ENCODE data around the gene MUC21.

DNA sequence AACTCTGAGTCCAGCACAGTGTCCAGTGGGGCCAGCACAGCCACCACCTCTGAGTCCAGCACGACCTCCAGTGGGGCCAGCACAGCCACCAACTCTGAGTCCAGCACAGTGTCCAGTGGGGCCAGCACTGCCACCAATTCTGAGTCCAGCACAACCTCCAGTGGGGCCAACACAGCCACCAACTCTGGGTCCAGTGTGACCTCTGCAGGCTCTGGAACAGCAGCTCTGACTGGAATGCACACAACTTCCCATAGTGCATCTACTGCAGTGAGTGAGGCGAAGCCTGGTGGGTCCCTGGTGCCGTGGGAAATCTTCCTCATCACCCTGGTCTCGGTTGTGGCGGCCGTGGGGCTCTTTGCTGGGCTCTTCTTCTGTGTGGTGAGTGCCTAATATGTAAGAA, 3.8 kb downstream of the MUC21 start:
- TF ChIP-seq NANOG (IDR thresholded peaks at IDR 0.05; ENCODE audit: insufficient read depth, low read depth, low read length, poor library complexity, severe bottlenecking), result no peak
- no peak for TF ChIP-seq RAD21 (IDR thresholded peaks at IDR 0.05 in 1 of 2, conservative IDR thresholded peaks at IDR 0.05 in 1 of 2; ENCODE audit: low read depth in 2 of 2, low read length in 2 of 2)
- TF ChIP-seq POLR2AphosphoS5 (IDR thresholded peaks at IDR 0.05; ENCODE audit: low read depth, low read length), result no peak
- TF ChIP-seq, protein P1, sequence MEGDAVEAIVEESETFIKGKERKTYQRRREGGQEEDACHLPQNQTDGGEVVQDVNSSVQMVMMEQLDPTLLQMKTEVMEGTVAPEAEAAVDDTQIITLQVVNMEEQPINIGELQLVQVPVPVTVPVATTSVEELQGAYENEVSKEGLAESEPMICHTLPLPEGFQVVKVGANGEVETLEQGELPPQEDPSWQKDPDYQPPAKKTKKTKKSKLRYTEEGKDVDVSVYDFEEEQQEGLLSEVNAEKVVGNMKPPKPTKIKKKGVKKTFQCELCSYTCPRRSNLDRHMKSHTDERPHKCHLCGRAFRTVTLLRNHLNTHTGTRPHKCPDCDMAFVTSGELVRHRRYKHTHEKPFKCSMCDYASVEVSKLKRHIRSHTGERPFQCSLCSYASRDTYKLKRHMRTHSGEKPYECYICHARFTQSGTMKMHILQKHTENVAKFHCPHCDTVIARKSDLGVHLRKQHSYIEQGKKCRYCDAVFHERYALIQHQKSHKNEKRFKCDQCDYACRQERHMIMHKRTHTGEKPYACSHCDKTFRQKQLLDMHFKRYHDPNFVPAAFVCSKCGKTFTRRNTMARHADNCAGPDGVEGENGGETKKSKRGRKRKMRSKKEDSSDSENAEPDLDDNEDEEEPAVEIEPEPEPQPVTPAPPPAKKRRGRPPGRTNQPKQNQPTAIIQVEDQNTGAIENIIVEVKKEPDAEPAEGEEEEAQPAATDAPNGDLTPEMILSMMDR (IDR thresholded peaks at IDR 0.05; ENCODE audit: control extremely low read depth in 1 of 3, insufficient read depth in 1 of 3, low read depth in 1 of 3, low read length in 3 of 3), result no peak
- TF ChIP-seq POLR2A (IDR thresholded peaks at IDR 0.05; ENCODE audit: control extremely low read depth in 1 of 2, low read depth in 2 of 2, low read length in 2 of 2), result no peak
- no peak for TF ChIP-seq EP300 (IDR thresholded peaks at IDR 0.05; ENCODE audit: borderline replicate concordance in 1 of 2, low read depth in 2 of 2, low read length in 2 of 2)
- TF ChIP-seq RXRA (IDR thresholded peaks at IDR 0.05; ENCODE audit: insufficient read depth, low read depth, low read length), result no peak
- TF ChIP-seq EZH2 (IDR thresholded peaks at IDR 0.05; ENCODE audit: low read depth, low read length, severe bottlenecking), result no peak
